LNCAP (cell line): Measurements from ENCODE around the gene INPP5A.

ENCODE experiments used
- CTCF ChIP-seq: fragments of 450-650 bp; IDR thresholded peaks from 2 replicates; pipeline ENCODE4 v1.5.1; 2017; ENCODE audit warnings: mild to moderate bottlenecking

The INPP5A gene

GRCh38 chr10:132566892-132567291, 29.3 kb downstream of the INPP5A start:
- TF ChIP-seq CTCF: no peak

GRCh38 chr10:132570265-132570664, 32.7 kb downstream of the INPP5A start:
- TF ChIP-seq CTCF: no peak

GRCh38 chr10:132570771-132571649, 33.4 kb downstream of the INPP5A start:
- TF ChIP-seq CTCF: no peak

DNA sequence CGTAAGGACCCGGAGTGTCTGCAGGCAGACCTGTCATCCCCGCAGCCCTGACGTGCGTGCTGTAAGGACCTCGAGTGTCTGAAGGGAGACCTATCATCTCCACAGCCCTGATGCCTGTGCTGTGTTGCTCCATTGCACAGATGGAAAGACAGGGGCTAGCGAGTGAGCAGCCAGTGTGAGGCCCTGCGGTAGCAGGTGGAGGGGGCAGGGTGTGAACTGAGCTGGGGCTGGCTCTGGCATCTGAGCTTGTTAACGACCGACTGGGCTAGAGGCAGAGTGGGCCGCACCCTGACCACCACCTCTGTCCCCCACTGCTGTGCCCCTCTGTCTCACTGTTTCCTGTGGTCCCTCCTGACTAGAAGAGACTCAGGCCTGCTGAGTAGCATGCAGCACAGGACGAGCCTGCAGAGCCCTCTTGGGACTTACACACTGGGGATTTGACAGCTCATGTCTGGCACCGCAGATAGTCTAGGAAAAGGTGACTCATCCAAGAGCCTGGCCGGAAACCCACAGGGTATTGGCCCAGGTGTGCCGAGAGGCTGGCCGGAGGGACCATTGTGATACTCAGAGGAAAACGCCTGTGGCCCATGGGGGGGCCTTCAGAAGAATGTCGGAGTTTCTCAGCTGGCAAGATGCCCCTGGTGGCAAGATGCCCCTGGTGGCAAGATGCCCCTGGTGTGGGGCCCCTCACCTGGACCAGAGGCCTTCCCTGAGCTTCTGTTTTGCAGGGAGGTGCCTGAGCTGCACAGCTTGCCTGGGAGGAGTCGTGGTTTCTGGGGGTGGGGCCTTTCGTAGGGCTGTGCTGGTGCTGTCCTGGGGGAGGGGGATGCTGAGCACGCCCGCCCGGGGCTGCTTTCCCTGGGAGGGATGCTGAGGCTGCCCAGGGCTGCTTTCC, 34.3 kb downstream of the INPP5A start:
- no peak for TF ChIP-seq CTCF

- no peak for TF ChIP-seq CTCF
These were observed 35.0 kb downstream of the INPP5A start for GRCh38 chr10:132572545-132572937.

- no peak for TF ChIP-seq CTCF
These were observed 36.7 kb downstream of the INPP5A start for GRCh38 chr10:132574288-132574687.

GRCh38 chr10:132574783-132575319, 37.3 kb downstream of the INPP5A start:
- no peak for TF ChIP-seq CTCF
